ENCODE measurements around the gene PCDHGA1.

DNA sequence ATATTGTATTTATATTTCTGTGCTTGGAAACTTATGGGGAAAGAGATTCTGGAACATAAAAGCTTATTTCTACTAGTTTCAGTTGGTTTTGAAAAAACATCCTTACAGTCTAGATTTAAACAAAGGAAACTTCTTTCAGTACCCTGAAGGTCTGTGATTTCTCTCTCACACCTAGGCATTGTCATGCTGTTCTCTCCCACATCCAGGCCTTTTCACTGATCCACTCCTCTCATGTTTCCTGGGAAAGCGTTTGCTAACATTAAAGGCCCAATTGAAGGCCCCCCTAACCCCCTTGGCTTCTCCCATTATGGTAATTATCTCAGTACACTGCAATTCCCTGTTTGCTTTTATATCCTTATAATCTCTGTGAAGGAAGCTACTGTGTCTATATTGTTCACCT is 12.5 kb downstream of the PCDHGA1 start:
- TF ChIP-seq, protein P1, sequence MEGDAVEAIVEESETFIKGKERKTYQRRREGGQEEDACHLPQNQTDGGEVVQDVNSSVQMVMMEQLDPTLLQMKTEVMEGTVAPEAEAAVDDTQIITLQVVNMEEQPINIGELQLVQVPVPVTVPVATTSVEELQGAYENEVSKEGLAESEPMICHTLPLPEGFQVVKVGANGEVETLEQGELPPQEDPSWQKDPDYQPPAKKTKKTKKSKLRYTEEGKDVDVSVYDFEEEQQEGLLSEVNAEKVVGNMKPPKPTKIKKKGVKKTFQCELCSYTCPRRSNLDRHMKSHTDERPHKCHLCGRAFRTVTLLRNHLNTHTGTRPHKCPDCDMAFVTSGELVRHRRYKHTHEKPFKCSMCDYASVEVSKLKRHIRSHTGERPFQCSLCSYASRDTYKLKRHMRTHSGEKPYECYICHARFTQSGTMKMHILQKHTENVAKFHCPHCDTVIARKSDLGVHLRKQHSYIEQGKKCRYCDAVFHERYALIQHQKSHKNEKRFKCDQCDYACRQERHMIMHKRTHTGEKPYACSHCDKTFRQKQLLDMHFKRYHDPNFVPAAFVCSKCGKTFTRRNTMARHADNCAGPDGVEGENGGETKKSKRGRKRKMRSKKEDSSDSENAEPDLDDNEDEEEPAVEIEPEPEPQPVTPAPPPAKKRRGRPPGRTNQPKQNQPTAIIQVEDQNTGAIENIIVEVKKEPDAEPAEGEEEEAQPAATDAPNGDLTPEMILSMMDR (conservative IDR thresholded peaks at IDR 0.05; ENCODE audit: low read depth, low read length) = no peak
- no peak for TF ChIP-seq EZH2 (IDR thresholded peaks at IDR 0.05; ENCODE audit: borderline replicate concordance, low read depth, low read length, poor library complexity, severe bottlenecking)

All from A673 (cell line).